IPS-NIHi11 (cell line): ENCODE data around the gene BICDL2.
"Not testable (repeated sequence)": the region's sequence is repeated elsewhere in the genome, so short reads cannot be mapped to it uniquely, and the experiment has no call there.

Experiments
- DNase-seq: peaks from one replicate; pipeline ENCODE4 v3.0.0; 2012; ENCODE audit warnings: mixed read lengths, low spot score

Gene BICDL2, protein sequence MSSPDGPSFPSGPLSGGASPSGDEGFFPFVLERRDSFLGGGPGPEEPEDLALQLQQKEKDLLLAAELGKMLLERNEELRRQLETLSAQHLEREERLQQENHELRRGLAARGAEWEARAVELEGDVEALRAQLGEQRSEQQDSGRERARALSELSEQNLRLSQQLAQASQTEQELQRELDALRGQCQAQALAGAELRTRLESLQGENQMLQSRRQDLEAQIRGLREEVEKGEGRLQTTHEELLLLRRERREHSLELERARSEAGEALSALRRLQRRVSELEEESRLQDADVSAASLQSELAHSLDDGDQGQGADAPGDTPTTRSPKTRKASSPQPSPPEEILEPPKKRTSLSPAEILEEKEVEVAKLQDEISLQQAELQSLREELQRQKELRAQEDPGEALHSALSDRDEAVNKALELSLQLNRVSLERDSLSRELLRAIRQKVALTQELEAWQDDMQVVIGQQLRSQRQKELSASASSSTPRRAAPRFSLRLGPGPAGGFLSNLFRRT

DNA sequence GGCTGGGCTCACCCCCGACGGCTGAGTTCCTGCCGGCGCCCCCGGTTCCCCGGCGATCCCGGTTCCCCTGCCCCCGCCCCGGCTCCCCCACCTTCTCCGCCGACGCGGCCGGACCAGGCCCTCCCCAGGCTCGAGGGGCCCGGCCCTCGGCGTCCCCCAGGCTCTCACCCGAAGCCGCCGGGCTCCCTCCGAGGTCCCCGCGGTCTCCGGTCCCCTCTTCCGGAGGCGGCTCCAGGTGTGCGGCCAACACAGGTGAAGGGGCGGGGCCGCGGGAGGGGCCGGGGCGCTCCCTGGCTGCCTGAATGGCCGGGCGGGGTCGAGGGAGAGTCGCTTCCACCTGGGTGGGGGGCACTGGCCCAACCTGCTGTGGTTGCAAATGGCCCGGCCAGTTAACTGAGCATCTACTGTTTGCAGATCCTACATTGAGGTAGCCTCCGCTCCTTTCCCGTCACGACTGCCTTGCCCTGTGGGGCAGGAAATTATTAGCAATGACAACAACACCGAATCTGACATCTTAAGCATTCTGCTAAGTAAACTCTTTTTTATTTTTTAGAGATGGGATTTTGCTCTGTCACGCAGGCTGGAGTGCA is at the start of gene BICDL2:
TSS of gene BICDL2 (minus strand) at position 219 of the 590 bp plus-strand sequence. CDS start 1,448 bp downstream, outside the sequence.
- peak; percentile 84 for DNase-seq

DNA sequence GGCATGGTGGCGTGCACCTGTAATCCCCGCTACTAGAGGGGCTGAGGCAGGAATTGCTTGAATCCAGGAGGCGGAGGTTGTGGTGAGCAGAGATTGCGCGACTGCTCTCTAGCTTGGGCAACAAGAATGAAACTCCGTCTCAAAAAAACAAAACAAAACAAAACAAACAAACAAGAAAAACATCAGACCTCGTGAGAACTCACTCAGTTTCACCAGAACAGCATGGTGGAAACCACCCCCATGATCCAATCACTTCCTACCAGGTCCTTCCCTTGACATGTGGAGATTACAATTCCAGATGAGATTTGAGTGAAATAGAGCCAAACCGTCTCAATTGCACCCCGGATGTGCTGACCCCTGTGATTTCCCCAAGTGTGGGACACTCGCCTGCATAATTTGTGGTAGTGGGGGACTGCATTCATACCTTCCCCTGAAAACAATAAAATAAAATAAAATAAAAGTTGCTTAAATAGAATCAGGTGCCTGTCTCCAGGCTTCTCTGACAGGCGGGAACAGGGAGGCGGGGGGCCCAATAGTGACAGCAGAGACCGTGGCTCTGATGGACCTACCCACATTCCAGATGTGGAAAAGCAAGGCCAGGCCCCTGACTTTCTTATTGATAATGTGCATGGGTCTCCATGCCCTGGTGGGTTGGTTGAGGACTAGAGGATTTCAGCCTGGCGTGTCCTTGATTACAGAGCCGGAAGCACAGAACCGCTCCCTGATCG is 49.3 kb upstream of the BICDL2 start:
- no peak for DNase-seq

DNA sequence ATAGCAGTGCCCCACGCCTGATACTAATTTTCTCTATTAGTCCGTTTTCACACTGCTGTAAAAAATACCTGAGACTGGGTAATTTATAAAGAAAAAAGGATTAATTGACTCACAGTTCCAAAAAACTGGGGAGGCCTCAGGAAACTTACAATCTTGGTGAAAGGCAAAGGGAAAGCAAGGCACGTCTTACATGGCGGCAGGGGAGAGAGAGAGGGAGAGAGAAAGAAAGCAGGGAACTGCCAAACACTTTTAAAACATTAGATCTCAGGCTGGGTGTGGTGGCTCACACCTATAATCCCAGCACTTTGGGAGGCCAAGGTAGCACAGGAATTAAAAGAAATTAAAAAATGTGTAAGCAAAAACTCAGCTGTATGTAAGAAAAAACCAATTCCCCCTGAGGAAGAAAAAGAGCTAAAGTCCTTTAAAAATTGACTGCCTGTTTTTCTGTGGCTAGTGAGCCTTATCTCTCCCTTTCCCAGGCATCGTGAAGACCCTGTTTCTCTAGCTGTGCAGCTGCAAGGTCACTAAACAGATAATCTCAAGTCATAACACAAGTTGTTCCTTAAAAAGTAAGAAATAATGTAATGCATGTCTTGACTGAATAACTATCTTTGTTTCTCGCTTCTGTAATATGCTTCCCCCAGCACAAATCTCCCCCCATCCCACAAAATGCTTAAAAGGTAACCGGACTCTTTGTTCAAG is 48.4 kb upstream of the BICDL2 start:
- DNase-seq, result no peak

DNA sequence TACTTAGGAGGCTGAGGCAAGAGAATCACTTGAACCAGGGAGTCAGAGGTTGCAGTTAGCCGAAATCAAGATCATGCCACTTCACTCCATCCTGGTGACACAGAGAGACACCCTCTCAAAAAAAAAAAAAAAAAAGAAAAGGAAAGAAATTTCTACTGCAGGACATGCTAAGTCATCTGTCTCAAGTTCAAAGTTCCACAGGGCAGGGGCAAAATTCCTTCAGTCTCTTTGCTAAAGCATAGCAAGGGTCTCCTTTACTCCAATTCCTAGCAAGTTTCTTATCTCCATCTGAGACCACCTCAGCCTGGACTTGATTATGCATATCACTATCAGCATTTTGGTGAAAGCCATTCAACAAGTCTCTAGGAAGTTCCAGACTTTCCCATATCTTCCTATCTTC is 47.7 kb upstream of the BICDL2 start:
- no peak for DNase-seq

DNA sequence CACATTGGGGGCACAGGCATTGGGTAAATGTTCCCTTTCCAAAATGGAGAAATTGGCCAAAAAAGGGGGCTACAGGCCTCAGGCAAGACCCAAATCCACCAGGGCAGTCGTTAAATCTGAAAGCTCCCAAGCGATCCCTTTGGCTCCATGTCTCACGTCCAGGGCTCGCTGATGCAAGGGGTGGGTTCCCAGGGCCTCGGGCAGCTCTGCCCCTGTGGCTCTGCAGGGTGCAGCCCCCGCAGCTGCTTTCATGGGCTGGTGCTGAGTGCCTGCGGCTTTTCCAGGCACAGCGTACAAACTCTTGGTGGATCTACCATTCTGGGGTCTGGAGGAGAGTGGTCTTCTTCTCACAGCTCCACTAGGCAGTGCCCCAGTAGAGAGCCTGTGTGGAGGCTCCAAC is 46.7 kb upstream of the BICDL2 start:
- DNase-seq, result not testable (repeated sequence)

DNA sequence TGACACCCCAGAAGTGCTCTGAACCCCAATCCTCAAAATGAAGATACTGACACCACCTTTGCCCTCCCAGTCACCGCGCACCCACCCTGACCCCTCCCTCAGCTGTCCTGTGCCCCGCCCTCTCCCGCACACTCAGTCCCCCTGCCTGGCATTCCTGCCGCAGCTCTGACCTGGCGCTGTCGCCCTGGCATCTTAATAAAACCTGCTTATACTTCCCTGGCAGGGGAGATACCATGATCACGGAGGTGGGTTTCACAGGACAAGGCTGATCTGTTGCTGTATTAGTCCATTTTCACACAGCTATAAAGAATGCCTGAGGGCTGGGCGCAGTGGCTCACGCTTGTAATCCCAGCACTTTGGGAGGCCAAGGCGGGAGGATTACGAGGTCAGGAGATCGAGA is 45.2 kb upstream of the BICDL2 start:
- DNase-seq, result not testable (repeated sequence)

DNA sequence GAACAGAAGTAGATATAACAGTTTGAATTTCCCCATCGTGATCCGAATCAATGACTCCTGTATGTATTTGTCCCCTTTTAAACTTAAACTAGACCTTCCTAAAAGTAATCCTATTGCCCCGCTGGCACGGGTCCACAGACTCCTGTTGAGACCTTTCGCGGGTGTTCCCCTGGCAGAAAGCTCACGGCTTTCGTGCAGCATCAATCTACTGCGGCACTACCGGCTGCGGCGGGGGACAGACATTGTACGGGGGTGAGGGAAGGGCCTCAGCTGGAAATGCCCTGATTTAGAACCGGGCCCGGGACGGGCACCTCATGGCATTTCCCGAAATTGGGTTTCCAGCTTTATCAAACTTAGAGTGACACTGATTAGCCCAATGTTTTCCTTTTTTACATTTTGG is 43.3 kb upstream of the BICDL2 start:
- DNase-seq, result no peak

DNA sequence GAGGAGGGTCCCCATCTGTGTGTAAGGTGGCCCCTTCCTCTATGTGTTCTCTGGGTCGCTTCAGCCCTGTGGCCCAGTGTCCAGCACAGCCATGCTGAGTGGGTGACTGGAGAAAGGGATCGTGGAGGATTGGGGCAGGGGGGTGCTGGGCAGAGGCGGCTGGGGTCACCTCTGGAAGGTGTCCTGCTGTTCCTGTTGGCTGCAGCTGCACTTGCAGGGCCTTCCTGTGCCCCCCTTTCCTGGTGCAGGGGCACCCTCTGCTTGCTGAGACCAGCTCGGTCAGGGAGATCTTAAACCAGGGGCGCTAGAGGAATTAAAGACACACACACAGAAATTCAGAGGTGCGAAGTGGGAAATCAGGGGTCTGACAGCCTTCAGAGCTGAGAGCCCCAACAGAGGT is 39.8 kb upstream of the BICDL2 start:
- DNase-seq, result no peak

DNA sequence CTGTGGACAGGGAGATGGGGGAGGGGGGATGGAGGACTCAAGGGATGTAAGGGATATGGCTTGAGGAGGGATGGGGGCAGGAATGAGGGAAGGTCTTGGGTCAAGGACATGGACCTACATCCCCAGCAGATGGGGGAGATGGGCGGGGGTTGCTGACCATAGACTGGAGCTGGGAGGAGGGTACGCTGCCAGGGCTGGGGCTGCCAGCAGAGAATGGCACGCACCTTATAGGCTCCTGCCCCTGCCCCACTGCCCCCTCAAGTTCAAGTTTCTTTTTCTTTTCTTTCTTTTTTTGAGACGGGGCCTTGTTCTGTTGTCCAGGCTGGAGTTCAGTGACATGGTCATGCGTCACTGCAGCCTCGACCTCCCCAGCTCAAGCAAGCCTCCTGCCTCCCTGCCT is 39.2 kb upstream of the BICDL2 start:
- DNase-seq, result not testable (repeated sequence)

DNA sequence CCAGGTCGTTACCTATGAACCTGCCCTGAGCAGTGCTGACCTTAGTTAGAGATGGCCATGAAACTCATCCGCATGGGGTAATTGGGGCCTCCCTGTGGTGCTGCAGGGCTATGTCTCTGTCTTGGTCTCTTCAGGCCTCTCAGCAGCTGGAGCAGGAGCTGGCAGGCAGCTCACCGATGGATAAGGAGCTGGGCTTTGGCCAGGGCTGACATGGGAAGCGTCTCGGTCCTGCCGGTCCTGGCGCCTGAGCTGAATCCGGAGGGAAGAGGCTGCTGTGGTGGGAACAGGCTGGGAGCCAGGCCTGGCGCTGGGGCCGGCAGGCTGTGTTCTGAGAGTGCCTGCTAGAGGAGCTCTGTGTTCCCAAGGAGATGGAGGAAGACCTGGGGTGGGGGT is 38.8 kb upstream of the BICDL2 start:
- DNase-seq, result peak; percentile 34

DNA sequence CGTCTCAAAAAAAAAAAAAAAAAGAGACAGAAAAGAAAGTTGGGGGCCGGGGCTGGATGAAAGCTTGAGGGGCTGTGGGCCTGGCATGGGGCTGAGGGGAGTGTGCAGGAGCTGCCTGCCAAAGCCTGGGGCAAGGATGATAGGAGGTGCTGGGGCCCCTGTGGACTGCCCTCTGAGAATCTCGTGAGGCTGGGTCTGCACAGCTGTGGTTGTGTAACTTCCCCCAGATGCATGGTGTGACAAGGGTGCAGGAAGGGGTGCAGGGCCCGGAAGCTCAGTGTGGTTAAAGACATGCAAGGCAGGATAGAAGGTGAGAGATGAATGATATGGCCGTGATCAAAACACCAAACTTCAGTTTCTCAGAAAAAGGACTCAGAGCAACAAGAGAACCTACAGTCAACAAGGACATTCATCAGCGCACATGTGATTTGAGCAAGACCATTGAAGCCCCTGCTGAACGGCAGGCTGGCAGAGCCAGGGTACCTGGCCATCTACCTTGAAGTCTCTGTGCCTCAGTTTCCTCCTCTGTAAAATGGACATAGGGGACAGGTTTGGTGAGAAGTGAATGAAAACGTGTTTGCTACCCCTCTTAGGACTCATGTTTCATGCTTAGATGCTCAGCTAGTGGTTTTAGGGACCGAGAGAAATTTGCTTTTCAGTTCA is 38.2 kb upstream of the BICDL2 start:
- no peak for DNase-seq

DNA sequence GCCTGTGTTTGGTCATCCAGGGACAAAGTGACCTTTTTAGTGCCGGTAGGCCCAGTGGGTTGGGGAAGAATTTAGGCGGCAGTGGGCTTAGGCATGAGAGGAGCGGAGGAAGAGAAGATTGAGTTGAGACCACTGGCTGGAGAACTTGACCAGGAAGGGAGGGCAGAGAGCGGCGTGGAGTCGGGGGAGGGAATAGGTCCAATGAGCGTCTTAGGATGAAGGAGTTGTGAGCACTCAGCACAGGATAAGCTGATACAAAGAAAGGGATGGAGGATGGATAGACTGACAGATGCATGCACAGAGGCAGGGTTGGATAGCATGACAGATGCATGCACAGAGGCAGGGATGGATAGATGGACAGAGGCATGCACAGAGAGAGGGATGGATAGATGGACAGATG is 36.7 kb upstream of the BICDL2 start:
- DNase-seq, result no peak

DNA sequence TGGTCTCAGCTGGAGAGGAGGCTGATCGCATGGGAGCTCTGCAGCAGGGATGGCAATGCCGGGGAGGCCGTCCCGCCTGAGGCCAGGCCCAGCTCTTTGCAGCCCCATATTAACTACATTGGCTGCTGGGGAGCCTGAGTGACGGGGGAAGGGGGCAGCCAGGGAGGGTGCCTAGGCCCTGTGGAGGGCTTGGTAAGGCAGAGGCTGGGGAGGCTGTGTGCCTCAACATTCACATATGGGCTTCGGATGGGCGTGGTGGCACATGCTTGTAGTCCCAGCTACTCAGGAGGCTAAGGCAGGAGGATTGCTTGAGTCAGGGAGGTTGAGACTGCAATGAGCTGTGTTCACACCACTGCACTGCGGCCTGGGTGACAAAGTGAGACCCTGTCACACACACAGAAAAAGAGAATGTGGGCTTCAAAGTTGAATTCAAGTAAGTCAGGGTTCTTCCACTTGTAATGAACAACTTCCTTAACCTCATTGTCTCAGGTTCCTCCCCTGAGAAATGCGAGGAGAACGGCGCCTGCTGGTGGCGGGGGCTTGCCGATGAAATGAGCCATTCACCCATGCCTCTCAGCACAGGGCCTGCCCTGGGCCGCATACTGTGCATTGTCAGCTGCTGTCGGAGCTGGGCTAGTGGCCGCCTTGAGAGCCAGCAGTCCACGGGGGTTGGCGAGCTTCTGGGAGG is 36.0 kb upstream of the BICDL2 start:
- peak; percentile 24 for DNase-seq

DNA sequence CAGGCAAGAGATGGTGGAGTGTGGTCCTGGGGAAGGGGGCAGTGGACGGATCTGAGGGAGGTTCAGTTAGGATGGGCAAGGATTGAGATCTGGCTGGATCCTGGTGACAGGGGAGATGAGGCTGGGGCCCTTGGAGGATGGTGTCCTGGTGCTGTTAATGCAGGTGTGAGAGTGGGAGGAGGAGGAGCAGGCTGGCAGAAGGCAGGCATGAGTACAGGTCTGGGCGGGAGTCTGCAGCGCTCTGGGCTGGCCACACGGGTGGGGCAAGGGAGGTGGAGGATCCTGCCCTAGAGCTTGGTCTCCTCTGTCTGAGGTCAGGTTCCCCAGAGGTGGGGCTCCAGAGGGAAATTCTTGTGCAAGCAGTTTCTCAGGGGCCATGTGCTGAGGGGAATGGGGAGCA is 35.4 kb upstream of the BICDL2 start:
- DNase-seq, result not testable (repeated sequence)

DNA sequence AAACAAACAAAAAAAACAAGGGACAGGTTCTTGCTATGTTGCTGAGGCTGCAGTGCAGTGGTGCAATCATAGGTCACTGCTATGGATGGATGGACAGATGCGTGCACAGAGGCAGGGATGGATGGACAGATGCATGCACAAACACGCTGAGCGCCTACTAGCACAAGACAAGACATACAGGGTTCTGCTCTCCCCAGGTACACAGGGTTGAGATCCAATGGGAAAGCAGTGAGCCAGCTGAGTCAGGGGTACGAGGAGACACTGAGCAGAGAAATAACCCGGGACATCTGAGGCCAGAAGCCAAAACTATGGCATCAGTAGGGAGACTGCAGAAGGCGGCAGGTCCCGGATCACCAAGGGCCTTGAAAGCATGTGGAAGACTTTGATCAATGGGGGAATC is 34.9 kb upstream of the BICDL2 start:
- DNase-seq, result no peak

DNA sequence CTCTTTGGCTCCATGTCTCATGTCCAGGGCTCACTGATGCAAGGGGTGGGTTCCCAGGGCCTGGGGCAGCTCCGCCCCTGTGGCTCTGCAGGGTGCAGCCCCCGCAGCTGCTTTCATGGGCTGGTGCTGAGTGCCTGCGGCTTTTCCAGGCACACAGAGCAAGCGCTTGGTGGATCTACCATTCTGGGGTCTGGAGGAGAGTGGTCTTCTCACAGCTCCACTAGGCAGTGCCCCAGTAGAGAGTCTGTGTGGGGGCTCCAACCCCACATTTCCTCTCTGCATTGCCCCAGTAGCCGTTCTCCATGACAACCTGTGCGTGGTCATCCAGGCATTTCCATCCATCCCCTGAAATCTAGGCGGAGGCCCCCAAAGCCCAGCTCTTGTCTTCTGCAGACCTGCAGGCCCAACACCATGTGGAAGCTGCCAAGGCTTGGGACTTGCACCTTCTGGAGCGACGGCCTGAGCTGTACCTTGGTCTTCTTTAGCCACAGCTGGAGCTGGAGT is 33.9 kb upstream of the BICDL2 start:
- DNase-seq, result no peak

DNA sequence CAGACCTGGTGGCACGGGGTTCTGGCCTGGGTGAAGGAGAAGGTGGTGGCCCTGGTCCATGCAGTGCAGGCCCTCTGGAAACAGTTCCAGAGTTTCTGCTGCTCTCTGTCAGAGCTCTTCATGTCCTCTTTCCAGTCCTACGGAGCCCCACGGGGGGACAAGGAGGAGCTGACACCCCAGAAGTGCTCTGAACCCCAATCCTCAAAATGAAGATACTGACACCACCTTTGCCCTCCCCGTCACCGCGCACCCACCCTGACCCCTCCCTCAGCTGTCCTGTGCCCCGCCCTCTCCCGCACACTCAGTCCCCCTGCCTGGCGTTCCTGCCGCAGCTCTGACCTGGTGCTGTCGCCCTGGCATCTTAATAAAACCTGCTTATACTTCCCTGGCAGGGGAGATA is 32.4 kb upstream of the BICDL2 start:
- DNase-seq, result not testable (repeated sequence)

DNA sequence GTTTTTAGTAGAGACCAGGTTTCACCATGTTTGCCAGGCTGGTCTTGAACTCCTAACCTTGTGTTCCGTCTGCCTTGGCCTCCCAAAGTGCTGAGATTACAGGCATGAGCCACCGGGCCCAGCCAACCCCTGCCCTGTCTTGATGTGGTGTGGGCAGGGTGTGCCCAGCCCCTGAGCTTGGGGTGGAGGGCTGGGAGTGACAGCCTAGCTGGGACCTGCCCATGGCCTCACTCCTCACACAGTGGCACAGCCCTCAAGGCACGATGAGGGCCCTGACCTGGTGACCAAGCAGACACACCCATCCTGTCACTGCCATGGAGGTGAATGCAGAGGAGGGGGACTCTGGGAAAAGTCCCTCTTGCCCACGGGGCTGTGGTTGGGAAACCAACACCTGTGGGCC is 31.7 kb upstream of the BICDL2 start:
- no peak for DNase-seq

DNA sequence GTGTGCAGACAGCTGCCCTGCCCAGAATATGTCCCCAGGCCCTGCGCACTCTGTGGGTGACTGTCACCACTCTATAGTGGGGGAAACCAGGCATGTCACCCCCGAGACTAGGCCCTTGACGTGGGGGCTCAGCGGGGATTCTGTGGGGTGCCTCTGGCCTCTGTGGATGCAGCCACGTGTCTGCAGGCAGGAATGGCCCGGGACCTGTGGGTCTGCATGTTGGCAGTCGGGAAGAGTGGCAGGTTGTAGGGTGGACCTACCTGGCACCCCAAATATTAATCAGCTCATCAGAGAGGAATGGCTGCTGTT is 29.6 kb upstream of the BICDL2 start:
- no peak for DNase-seq

DNA sequence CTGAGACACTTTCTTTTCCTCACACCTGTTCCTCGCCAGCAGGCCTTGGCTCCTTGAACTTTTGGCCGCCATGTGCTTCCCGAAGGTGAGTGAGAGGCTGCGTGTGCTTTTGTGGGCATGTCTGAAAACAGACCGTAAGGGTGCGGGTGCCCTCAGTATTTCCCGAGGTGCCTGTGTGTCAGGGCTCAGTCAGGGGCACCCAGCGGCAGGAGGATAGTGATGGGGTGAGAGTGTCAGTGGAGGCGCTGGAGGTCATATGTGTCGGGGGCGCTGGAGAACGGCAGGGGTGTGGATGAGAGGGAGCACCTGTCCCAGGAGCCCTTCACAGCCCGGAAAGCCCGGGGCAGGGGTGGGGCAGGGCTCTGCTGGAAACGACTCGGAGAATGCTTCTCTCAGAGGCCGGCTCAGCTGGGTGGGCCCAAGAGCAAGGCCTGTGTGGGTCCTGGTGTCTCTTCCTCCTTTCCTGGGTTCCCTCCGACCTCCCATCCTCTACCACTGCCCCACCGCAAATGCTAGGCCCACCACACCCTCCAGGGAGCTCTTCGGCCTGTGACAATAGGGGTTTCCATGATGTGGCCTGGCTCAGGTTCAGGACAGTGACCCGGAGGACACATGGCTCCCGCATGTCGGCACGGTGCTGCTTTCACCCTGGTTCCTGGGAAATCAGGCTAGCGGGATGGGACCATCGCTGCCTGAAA is 29.1 kb upstream of the BICDL2 start:
- DNase-seq, result peak; percentile 7
